Brain microvascular endothelial cell (primary cell): ENCODE results near the gene EMC10.

Source experiments
- DNase-seq: peaks from one replicate; pipeline ENCODE4 v3.0.0-alpha.2; 2020
- H3K27ac ChIP-seq: fragments of 250-450 bp; sonication (Bioruptor Pico); 2 replicates; pipeline ENCODE4 v1.5.1; 2020; ENCODE audit warnings: mild to moderate bottlenecking, moderate library complexity
- H3K27me3 ChIP-seq: fragments of 250-450 bp; sonication (Bioruptor Pico); replicated peaks from 2 replicates; pipeline ENCODE4 v1.5.1; 2020; ENCODE audit warnings: mild to moderate bottlenecking
- H3K36me3 ChIP-seq: fragments of 250-450 bp; sonication (Bioruptor Pico); replicated peaks from 2 replicates; pipeline ENCODE4 v1.5.1; 2020; ENCODE audit warnings: mild to moderate bottlenecking
- H3K4me3 ChIP-seq: 2 replicates; pipeline ENCODE4 v1.5.1; 2011; ENCODE audit warnings: low read depth, mild to moderate bottlenecking, control low read depth, low read length, moderate library complexity
- in situ Hi-C: cut with HindIII; loops from 2 replicates; pipeline ENCODE4 v1.10.0; 2017; ENCODE audit warnings: low sequenced_read_pairs, low pct_ligation_motif_present
- TF ChIP-seq, protein P1 (sequence below): IDR thresholded peaks from 2 replicates; pipeline ENCODE4 v1.5.1; 2011; ENCODE audit warnings: low read depth, mild to moderate bottlenecking, moderate library complexity, low read length, control low read depth, inconsistent platforms; ENCODE audit errors: missing control alignments

Gene EMC10

DNA sequence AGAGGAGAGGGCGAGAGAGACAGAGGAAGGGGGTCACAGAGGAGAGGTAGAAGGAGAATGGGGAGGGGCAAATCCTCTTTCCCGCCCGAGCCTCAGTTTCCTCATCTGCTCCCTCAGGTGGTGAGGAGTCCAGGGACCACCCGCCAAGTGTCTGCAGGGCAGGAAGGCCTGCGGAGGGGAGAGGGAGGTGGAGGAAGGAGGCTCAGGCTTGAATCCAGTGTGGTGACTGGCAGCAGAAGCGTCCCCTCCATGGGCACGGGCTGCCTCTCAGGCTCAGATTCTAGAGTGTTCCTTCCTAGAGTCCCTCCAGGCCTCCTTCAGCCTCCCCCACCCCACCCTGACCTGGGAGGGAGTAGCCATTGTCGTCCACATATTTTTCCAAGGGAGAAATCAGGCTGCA is 16.9 kb downstream of the EMC10 start:
- no peaks in the 10 kb centered on the region for H3K36me3 ChIP-seq
- peaks cover 20% of the 10 kb centered on the region for H3K27me3 ChIP-seq
- in situ Hi-C loops = no loop called here
- H3K4me3 ChIP-seq = no peak overlapping the region
- TF ChIP-seq, protein P1, sequence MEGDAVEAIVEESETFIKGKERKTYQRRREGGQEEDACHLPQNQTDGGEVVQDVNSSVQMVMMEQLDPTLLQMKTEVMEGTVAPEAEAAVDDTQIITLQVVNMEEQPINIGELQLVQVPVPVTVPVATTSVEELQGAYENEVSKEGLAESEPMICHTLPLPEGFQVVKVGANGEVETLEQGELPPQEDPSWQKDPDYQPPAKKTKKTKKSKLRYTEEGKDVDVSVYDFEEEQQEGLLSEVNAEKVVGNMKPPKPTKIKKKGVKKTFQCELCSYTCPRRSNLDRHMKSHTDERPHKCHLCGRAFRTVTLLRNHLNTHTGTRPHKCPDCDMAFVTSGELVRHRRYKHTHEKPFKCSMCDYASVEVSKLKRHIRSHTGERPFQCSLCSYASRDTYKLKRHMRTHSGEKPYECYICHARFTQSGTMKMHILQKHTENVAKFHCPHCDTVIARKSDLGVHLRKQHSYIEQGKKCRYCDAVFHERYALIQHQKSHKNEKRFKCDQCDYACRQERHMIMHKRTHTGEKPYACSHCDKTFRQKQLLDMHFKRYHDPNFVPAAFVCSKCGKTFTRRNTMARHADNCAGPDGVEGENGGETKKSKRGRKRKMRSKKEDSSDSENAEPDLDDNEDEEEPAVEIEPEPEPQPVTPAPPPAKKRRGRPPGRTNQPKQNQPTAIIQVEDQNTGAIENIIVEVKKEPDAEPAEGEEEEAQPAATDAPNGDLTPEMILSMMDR = no peak
- no peak overlapping the region for H3K27ac ChIP-seq
- no peak for DNase-seq

DNA sequence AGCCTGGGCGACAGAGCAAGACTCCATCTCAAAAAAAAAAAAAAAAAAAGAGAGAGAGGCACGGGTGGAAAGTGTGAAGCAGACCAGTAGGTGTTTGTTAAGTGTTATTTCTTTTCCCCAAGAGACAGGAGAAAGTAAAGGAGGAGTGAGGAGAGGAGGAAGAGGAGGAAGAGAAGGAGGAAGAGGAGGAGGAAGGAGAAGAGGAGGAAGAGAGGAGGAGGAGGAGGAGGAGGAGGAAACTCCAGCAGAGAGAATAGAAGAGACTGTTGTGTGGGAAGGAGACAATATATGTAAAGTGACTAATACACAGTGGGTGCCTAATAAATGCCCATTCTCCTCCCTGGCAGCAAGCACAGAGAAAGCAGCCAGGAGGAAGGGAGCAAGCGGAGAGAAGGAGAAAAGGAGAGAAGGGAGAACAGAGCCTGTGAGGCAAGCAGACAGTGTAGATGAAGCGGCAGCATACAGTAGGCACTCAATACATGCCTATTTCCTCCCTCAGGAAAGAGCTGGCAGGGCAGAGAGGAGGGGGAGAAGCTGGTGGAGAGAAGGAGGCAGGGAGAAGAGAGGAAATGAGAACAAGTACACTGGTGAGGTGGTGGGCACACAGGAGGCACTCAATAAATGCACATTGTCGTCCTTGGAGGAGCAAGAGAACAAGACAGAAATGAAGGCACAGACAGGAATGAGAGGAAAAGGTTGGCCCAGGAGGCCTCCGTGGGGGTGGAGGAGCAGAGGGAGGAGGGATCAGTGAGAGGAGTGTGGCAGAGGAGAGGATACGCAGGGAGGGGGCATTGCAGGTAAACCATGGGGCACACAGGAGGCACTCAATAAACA is 18.1 kb downstream of the EMC10 start:
- TF ChIP-seq, protein P1 = no peak
- DNase-seq = no peak
- Histone ChIP-seq H3K4me3 (no peak overlapping the region), H3K36me3 (no peaks in the 10 kb centered on the region), H3K27me3 (peaks cover 17% of the 10 kb centered on the region), H3K27ac (no peak overlapping the region)
- in situ Hi-C loops = no loop called here

DNA sequence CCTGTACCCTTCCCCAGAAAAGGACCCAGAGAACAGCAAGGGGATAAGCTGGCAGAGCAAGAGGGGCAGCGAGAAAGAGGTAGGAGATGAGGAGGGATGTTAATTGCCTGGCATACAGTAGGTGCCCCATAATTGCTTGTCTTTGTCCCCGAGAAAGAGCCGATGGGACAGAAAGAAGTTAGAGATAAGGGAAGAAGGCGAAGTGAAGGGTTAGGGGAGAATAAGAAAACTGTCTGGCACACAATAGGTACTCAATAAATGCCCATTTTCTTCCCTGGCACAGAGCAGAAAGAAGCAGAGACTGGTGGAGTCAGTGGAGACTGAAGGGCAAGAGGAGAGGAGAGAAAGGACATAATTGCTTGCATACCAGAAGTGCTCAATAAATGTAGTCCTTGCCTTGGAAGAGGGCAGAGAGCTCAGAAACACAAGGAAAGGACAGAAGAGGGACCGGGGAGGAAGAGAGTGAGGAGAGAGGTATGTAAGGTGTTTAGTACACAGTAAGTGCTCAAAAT is 18.8 kb downstream of the EMC10 start:
- no peak overlapping the region for H3K27ac ChIP-seq
- in situ Hi-C loops = no loop called here
- H3K4me3 ChIP-seq = no peak overlapping the region
- no peak for DNase-seq
- H3K36me3 ChIP-seq = no peaks in the 10 kb centered on the region
- TF ChIP-seq, protein P1 = no peak
- H3K27me3 ChIP-seq = peaks cover 20% of the 10 kb centered on the region

DNA sequence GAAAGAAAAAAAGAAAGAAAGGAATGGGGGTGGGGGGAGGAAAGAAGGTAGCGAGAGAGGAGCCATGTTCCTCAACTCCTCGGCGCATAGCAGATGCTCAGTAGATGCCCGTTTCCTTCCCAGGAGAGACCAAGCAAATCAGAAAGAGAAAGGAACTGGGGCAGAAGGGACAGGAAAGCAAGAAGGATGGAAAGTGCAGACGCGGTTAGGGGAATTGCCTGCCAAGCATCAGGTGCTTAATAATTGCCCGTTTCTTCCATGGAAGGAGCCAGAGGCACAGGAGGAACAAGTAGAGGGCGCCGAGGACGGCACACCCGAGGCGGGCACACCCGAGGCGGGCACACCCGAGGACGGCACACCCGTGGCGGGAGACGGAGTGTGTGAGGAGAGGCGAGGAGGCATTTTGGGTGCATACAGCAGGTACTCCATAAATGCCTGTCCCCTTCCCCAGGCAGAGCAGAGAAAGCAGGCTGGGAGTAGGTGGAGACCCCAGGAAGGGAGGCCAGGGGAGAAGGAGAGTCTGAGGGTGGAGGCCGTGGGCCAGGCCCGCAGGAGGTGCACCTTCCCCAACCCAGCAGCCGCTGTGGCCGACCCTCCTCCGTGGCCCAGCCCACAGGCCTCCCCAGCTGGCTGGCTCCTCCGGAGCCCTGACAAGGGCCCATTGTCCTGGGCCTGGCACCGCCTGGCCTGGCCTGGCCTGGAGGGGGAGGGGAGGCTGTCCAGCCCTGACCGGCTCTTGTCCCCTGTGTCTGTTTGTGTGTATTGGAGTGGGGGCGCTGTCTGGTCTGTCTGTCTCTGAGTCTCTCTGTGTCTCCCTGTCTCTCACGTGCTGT is 20.1 kb downstream of the EMC10 start:
- no peak overlapping the region for H3K4me3 ChIP-seq
- DNase-seq = no peak
- peaks cover 27% of the 10 kb centered on the region for H3K27me3 ChIP-seq
- H3K36me3 ChIP-seq = no peaks in the 10 kb centered on the region
- H3K27ac ChIP-seq = no peak overlapping the region
- TF ChIP-seq, protein P1 = no peak
- in situ Hi-C loops = no loop called here

DNA sequence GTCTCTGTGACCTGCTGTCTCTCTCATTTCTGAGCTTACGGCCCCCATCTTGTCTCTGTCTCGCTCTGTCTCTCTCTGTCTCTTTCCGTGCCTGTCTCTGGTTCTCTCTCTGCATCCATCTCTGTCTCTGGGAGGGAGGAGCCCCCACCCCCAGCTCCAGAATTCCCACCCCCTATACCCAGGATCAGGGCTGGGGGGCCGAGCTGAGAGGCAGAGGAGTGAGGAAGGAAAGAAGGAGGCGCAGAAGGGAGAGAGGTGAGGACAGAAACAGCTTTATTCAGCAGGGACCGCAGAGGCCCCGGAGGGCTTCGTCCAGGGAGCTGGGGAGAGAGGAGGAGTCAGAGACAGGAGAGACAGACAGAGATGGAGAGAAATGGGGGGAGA is 20.7 kb downstream of the EMC10 start:
- H3K36me3 ChIP-seq = no peaks in the 10 kb centered on the region
- H3K4me3 ChIP-seq = no peak overlapping the region
- H3K27ac ChIP-seq = no peak overlapping the region
- peaks cover 29% of the 10 kb centered on the region for H3K27me3 ChIP-seq
- TF ChIP-seq, protein P1 = no peak
- in situ Hi-C loops = no loop called here
- DNase-seq = no peak
